HUDEP-2 (cell line): ENCODE measurements around the gene ZNF22.
A peak's percentile ranks its signal among the peaks of the same experiment; 100 is the strongest.
"Not testable (repeated sequence)": the region's sequence is repeated elsewhere in the genome, so short reads cannot be mapped to it uniquely, and the experiment has no call there.

Experiments used
- DNase-seq, 76 experiments: peaks; one replicate each; lab custom pipeline; 2025; ENCODE audit not compliant: unreplicated experiment in 76 of 76; lab: John Stamatoyannopoulos, UW

The ZNF22 gene

DNA sequence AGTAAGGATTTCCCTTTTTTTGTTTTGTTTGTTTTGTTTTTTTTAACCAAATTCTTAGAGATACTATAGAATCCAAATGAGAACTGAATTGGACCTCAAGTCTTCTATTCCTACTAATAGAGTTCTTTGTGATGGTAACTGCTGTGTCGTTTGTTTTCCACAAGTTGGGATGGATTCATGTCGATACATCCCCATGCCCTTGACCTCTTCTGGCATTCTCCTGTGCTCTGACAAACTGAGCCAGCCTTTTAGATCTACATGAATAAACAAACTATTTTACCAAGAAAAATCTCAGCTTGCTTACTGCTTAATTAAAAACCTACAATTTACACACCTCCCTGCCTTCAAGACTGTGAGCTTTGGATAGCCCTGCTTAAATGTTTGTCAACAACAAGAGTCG lies 3.9 kb downstream of the ZNF22 start:
- DNase-seq, result no peak

DNA sequence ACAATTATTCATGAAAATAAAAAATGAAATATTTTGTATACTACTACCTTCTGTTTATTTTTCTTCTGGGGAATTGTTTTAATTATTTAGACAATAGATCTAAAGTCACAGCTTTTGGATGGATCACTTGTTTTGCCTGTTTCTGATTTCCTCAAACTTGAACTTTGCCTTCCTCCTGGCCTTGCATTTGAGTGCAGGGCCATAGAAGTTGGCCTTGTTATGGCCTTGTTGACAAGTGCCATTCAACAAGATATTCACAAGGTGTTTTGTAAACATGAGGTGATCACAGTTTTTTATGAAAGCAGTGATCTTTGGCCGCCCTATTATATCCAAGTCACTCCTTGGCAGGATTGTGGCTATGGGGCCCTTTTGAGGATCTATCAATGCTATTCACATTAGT lies 4.6 kb downstream of the ZNF22 start:
- DNase-seq, result no peak

DNA sequence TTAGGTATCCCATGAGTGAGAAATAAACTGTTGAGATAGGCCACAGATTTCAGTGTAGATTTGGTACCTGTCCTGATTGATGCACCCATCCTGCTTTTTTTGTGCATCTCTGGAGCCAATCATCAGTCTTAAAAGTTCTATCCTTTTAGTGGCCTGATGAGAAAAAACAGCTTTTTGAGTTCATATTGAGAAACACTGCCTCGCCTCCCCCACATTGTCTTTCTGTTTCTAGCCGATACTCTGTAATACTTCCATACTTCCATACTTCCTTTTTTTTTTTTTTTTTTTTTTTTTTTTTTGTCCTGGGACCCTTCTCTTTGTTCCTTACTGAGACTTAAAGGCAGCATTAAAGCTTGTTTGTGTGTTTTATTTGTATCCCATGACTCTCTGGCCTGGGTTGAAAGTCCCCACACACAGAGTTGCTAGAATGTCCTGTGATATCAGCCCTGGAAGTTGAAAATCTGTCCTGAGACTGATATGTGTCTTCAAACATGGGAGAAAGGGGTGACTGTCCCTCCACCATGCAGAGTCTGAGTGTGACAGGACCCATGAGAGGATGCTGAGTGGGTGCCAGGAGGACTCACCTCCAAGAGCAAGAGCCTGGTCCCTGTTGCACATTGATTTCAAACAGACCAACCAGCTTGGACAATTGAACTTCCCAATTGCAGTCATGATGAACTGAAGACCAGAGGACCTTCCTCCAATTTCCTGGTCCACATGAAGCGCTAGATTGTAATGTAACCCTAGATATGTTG lies 5.7 kb downstream of the ZNF22 start:
- no peak for DNase-seq

GRCh38 chr10:45008524-45009161 lies 7.9 kb downstream of the ZNF22 start:
- DNase-seq, result peak in 44 of 76 experiments; percentile 1 to 76 (median 51)

DNA sequence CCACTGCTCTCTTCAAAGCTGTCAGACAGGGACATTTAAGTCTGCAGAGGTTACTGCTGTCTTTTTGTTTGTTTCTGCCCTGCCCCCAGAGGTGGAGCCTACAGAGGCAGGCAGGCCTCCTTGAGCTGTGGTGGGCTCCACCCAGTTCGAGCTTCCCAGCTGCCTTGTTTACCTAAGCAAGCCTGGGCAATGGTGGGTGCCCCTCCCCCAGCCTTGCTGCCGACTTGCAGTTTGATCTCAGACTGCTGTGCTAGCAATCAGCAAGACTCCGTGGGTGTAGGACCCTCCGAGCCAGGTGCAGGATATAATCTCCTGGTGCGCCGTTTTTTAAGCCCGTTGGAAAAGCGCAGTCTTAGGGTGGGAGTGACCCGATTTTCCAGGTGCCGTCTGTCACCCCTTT lies 13.8 kb downstream of the ZNF22 start:
- not testable (repeated sequence) for DNase-seq

DNA sequence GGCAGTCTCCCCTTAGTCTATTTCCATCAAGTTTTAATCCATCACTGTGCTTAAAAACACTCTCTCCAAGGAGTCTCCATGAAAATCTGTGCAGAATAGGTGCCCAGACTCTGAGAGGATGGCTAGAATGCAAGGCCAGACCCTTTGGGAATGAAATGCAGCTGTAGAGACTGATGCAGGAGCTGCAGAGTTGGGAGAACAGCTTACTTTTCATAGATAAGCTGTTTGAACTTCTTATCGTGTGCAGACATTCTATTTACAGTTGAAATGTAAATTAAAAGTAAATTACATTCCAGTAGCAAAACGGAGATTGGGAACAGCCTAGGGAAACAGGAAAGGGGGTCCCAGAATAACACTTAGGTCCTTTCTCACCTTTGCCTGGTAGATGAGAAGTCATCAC lies 14.9 kb downstream of the ZNF22 start:
- no peak for DNase-seq

GRCh38 chr10:45023426-45023825 lies 22.7 kb downstream of the ZNF22 start:
- DNase-seq, result no peak

DNA sequence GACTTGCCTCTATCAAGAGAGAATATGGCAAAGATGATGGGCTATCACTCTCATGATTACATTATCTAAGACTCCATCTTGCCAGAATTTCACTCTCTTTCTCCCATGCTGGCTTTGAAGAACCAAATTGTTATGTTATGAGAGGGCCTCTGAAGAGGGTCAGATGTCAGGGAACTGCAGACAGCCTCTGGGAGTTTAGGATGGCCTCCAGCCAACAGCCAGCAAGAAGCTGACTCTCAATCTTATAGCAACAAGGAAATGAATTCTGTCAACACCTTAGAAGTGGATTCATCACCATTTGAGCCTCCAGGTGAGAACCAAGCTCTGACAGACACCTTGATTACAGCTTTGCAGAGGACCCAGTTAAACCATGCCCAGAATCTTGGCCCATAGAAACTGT lies 33.6 kb downstream of the ZNF22 start:
- no peak for DNase-seq

- DNase-seq, result no peak
Observed at GRCh38 chr10:45035673-45036072, 35.0 kb downstream of the ZNF22 start.

DNA sequence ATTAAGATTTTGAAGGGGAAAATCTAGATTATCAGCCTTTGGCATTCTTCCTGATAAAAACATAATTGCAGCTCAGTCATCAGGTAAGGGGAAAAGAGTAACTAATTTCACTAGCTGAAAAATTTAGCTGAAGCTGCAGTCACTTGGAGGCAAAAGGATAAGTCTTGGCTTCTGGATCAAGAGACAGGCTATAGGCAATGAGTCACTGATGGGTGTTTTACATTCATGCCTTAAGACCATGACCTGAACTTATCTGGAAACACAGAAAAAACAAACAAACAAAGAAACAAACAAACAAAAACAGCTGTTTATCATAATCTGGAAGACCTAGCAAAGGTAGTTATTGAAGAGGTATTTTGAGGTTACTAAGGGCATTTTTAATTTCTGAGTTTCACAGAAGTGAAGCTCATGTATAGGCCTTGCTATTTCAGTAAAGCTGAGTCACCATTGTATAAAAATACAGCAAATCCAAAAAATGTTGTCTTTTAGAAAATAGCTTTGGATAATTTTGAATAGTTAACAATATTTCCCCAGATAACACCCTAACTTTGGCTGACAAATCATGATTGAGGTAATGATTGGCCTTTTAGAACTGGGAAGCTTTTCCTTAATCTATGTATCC lies 40.3 kb downstream of the ZNF22 start:
- DNase-seq, result no peak

DNA sequence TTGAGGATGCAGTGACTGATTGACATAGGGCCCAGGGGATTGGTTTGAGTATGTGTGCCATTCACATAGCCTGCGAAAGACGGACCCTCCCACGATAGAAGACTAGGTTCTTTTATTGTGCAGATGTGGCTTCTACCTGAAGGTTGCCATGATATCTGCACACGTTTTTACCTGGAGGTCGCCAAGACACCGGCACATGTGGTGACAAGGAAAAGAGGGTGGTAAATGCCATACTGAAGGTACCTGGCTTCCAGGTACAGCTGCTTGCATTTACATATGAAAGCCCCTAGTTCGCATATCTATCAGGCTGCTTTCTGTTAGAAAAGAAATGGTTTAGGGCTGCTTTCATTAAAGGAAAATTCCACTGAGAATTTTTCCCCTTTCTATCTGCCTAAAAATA lies 43.6 kb downstream of the ZNF22 start:
- DNase-seq, result no peak

GRCh38 chr10:45050551-45051235 lies 50.0 kb downstream of the ZNF22 start:
- DNase-seq, result no peak

DNA sequence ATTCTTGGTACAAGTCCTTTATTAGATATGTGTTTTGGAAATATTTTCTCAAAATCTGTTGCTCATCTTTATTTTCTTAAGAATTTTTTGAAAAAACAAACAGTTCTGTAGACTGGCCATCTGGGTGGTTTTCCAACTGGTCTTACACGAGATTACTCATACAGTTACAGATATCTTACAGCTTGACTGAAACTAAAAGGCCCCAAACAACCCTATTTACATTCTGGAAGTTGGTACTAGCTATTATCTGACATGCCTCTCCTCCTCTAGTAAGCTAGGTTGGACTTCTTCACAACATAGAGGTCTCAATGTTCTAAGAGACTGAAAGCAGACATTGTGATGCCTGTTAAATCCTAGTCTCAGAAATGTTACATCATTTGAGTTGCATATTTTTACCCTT lies 52.0 kb downstream of the ZNF22 start:
- DNase-seq, result no peak

- DNase-seq, result no peak
Observed at GRCh38 chr10:45053569-45054100, 52.9 kb downstream of the ZNF22 start.
